Left renal pelvis (tissue), 4 donors: Measurements from ENCODE around the gene IGFL3. TPM values are rescaled to one million over a fixed set of nuclear protein-coding genes. Genes with fewer than 3 reads are reported as not detected.

Experiments
- DNase-seq, 4 donors: peaks; one replicate each; pipeline ENCODE4 v3.0.0-alpha.2; 2013; ENCODE audit warnings: low read depth in 4 of 4, low spot score in 3 of 4
- polyA plus RNA-seq, 4 donors: library from polyadenylated mRNA; unstranded; fragments of 120-200 nt; gene quantifications; one replicate each; pipeline ENCODE4 v1.2.1, GENCODE V29; 2013; ENCODE audit not compliant: insufficient read length in 4 of 4

The IGFL3 gene
- polyA plus RNA-seq, 4 donors = not detected

- peak in 1 of 4 donors; percentile 26 for DNase-seq
Measured at GRCh38 chr19:46078573-46079332, 45.7 kb downstream of the IGFL3 start.

- DNase-seq = no peak
Measured at GRCh38 chr19:46077815-46078167, 46.7 kb downstream of the IGFL3 start.

GRCh38 chr19:46076951-46077814 lies 47.3 kb downstream of the IGFL3 start:
- DNase-seq = peak; percentile 39 to 59 (median 48)

GRCh38 chr19:46076031-46076880 lies 48.2 kb downstream of the IGFL3 start:
- DNase-seq = no peak

- DNase-seq = no peak
Measured at GRCh38 chr19:46073268-46073922, 51.1 kb downstream of the IGFL3 start.

Other genes starting within 250 kb of the IGFL3 start
- 10 to 100 TPM; 16.4 to 28.2 (median 18.8) TPM for gene IRF2BP1, start 238.5 kb downstream of the IGFL3 start, polyA plus RNA-seq
- 1 to 10 TPM; 3.5 to 7.6 (median 4.3) TPM for gene MYPOP, start 222.1 kb downstream of the IGFL3 start, polyA plus RNA-seq
- not detected for gene NANOS2, start 209.9 kb downstream of the IGFL3 start, polyA plus RNA-seq
- 1 to 10 TPM; 2.8 to 4.8 (median 3.8) TPM for gene NOVA2, start 150.8 kb downstream of the IGFL3 start, polyA plus RNA-seq
- 10 to 100 TPM in 3 of 4 donors, 1 to 10 TPM in 1; 9.5 to 16.0 (median 11.4) TPM for gene CCDC61, start 129.2 kb downstream of the IGFL3 start, polyA plus RNA-seq
- 1 to 10 TPM in 1 of 4 donors, under 1 TPM in 1, not detected in 2; 0.44 to 1.3 TPM for gene PGLYRP1, start 101.6 kb downstream of the IGFL3 start, polyA plus RNA-seq
- gene IGFL4, start 83.7 kb downstream of the IGFL3 start, polyA plus RNA-seq = 1 to 10 TPM in 1 of 4 donors, under 1 TPM in 3; 0.16 to 1.1 (median 0.48) TPM
- under 1 TPM in 1 of 4 donors, not detected in 3; 0.13 TPM for gene IGFL2, start 23.6 kb upstream of the IGFL3 start, polyA plus RNA-seq
- not detected for gene IGFL1, start 105.1 kb upstream of the IGFL3 start, polyA plus RNA-seq
- gene HIF3A, start 172.4 kb upstream of the IGFL3 start, polyA plus RNA-seq = 10 to 100 TPM; 25.9 to 66.4 (median 37.3) TPM
- 100 to 1,000 TPM in 2 of 4 donors, 10 to 100 TPM in 2; 73.0 to 111 (median 103) TPM for gene PPP5C, start 222.4 kb upstream of the IGFL3 start, polyA plus RNA-seq